Lower lobe of right lung (tissue), 2 donors: ENCODE results near the gene BRINP2. TPM values are rescaled to one million over a fixed set of nuclear protein-coding genes. Genes with fewer than 3 reads are reported as not detected.

Experiments used
- ATAC-seq, 2 donors: fragments of 200-7000 bp; cut with Tn5 transposase; one replicate each; pipeline ENCODE4 v1.9.1; 2020 to 2022; ENCODE audit warnings: mild to moderate bottlenecking in 2 of 2, moderate library complexity in 2 of 2
- DNase-seq: peaks from one replicate; pipeline ENCODE4 v3.0.0-alpha.2; 2020
- H3K27ac ChIP-seq: fragments of 200-600 bp; one replicate; pipeline ENCODE4 v1.8.0; 2022
- H3K27me3 ChIP-seq: fragments of 200-600 bp; one replicate; pipeline ENCODE4 v1.8.0; 2022; ENCODE audit warnings: low read depth
- H3K36me3 ChIP-seq: fragments of 200-600 bp; one replicate; pipeline ENCODE4 v1.8.0; 2022; ENCODE audit warnings: mild to moderate bottlenecking
- H3K4me1 ChIP-seq: fragments of 200-600 bp; one replicate; pipeline ENCODE4 v1.8.0; 2022
- H3K4me3 ChIP-seq: fragments of 200-600 bp; one replicate; pipeline ENCODE4 v1.8.0; 2022; ENCODE audit warnings: mild to moderate bottlenecking
- H3K9me3 ChIP-seq: fragments of 200-600 bp; one replicate; pipeline ENCODE4 v1.8.0; 2022
- intact Hi-C: fragments of 100-400 bp; cut with DNase I; formaldehyde crosslinking; loops from one replicate; pipeline ENCODE4 v1.11.0; 2022
- total RNA-seq: library from RNA; stranded (reverse); fragmentation: NEBNext Ultra II Directional; extraction: Animal tissue kit (Norgen Biotek cat#: 25700); gene quantifications from one replicate; pipeline ENCODE4 v1.2.1, GENCODE V29; 2021
- TF ChIP-seq, protein P1 (sequence below): fragments of 200-600 bp; IDR thresholded peaks from one replicate; pipeline ENCODE4 v1.8.0; 2022; ENCODE audit warnings: antibody characterized with exemption, mild to moderate bottlenecking
- donor health status: DM: no; HTN: yes; CAD: no; lungs with severe emphysema.

Gene BRINP2
- total RNA-seq, 1 donor from 2014 or later, result not detected

DNA sequence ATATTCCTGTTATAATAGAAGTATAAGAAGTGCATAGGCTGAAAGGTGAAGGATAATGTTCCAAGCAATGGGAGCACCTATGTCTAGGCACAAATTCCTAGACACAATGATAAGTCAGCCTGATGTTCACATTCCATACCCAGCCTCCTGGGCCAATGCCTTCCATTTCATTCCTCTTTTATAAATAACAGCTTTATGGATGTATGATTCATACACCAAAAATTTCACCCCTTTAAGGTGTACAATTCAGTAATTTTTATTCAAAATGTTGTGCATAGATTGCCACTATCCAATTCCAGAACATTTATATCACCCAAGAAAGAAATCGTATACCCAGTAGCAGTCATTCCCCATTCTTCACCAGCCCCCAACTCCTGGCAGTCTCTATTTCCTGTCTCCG, 118.8 kb downstream of the BRINP2 start:
- Histone ChIP-seq H3K36me3 (no peaks in the 10 kb centered on the region), H3K27ac (no peak overlapping the region), H3K27me3 (no peaks in the 10 kb centered on the region), H3K4me3 (no peak overlapping the region), H3K4me1 (no peaks in the 10 kb centered on the region), H3K9me3 (no peaks in the 10 kb centered on the region)
- DNase-seq, result no peak
- intact Hi-C loops, result no loop called here
- TF ChIP-seq, protein P1, sequence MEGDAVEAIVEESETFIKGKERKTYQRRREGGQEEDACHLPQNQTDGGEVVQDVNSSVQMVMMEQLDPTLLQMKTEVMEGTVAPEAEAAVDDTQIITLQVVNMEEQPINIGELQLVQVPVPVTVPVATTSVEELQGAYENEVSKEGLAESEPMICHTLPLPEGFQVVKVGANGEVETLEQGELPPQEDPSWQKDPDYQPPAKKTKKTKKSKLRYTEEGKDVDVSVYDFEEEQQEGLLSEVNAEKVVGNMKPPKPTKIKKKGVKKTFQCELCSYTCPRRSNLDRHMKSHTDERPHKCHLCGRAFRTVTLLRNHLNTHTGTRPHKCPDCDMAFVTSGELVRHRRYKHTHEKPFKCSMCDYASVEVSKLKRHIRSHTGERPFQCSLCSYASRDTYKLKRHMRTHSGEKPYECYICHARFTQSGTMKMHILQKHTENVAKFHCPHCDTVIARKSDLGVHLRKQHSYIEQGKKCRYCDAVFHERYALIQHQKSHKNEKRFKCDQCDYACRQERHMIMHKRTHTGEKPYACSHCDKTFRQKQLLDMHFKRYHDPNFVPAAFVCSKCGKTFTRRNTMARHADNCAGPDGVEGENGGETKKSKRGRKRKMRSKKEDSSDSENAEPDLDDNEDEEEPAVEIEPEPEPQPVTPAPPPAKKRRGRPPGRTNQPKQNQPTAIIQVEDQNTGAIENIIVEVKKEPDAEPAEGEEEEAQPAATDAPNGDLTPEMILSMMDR, result no peak
- ATAC-seq, result no peak

DNA sequence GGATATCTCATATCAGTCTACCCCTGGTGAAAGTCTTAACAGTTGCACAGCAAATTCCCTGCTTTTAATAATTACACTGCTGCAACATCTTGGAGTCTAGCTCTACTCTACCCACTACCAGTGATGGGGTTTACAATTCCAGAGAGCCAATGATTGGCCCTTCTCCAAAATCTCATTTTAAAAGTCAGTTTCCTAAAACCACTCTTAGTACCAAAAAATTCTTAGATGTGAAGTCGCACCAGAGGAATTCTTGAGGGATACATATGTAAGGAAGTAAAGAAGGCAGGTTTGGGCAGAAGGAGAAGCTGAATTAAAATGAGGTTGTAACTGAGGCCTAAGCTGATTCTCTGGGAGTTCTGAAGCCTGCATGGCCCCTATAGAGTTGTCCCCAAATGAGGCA, 129.7 kb downstream of the BRINP2 start:
- Histone ChIP-seq H3K4me3 (no peak overlapping the region), H3K36me3 (no peaks in the 10 kb centered on the region), H3K4me1 (no peaks in the 10 kb centered on the region), H3K27ac (no peak overlapping the region), H3K27me3 (no peaks in the 10 kb centered on the region), H3K9me3 (no peaks in the 10 kb centered on the region)
- intact Hi-C loops, result no loop called here
- DNase-seq (no peak), ATAC-seq (no peak)
- TF ChIP-seq, protein P1, result no peak

DNA sequence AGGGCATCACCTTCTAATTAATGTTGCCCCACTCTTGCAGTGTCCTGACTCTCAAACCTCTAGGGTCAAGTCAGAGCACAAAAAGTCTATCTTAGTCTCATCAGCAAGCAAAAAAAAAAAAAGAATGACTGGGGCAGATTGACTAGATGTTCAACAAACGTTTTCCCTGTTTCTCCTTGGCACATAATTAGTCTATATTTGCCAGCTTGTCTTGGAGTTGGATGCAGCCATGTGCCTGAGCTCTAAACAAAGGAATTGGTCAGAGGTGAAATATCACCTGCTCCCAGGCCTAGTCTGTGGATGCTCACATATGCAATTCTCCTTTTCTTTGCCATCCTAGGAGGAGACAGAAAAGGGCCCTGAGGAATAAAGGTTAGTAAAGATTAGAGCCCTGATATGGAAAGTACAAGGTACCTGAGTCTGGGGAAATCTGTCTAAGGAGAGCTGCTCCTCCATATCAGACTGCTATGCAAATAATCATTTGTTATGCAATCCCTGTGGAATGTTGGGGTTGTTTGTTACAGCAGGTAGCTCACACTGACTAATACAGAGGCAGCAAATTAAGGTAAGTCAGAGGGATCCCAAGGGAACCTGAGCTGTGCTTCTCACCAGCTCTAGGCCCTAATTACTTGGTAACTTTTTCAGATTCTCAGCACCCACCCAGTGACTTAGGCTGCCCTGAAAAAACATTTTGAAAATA, 130.8 kb downstream of the BRINP2 start:
- H3K27ac ChIP-seq, result no peak overlapping the region
- H3K9me3 ChIP-seq, result no peaks in the 10 kb centered on the region
- H3K36me3 ChIP-seq, result no peaks in the 10 kb centered on the region
- no peak for DNase-seq
- no peak overlapping the region for H3K4me3 ChIP-seq
- no peaks in the 10 kb centered on the region for H3K4me1 ChIP-seq
- TF ChIP-seq, protein P1, result no peak
- ATAC-seq, result no peak
- intact Hi-C loops, result no loop called here
- H3K27me3 ChIP-seq, result no peaks in the 10 kb centered on the region

DNA sequence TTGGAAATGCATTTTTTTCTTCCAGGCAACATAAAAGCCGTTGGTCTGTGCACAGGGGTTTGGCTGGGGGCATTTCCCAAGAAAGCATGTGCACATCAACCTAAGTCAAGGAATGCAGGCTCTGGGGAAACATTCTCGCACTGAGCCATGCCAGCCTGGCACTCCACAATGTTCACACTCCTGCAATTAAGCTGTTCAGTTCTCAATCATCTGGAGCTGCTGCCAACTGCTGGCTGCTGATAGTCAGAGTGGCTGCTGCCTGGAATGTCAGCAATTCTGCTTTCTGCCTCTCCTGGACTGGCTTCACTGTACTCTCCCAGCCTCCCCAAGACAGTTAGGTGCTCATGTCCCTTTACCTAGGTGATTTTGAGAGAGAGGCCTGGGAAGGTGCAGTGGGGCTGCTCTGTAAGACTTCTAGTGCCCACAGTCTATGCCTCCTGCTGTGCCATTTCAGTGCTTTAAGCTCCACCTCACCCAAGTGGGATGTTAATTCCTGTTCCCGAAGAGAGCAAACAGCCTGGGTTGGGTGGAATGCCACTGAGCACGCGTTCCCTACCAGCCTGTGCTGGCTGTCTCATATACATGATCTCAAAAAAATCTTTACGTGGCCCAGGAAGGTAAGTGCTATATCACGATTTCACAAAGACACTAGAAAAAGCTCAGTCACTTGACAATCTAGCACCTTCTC, 131.7 kb downstream of the BRINP2 start:
- intact Hi-C loops, result no loop called here
- Histone ChIP-seq H3K4me3 (no peak overlapping the region), H3K27ac (no peak overlapping the region), H3K4me1 (no peaks in the 10 kb centered on the region), H3K27me3 (no peaks in the 10 kb centered on the region), H3K36me3 (no peaks in the 10 kb centered on the region), H3K9me3 (no peaks in the 10 kb centered on the region)
- peak; percentile 53 for DNase-seq
- ATAC-seq, result peak; percentile 80 to 87
- TF ChIP-seq, protein P1, result no peak

DNA sequence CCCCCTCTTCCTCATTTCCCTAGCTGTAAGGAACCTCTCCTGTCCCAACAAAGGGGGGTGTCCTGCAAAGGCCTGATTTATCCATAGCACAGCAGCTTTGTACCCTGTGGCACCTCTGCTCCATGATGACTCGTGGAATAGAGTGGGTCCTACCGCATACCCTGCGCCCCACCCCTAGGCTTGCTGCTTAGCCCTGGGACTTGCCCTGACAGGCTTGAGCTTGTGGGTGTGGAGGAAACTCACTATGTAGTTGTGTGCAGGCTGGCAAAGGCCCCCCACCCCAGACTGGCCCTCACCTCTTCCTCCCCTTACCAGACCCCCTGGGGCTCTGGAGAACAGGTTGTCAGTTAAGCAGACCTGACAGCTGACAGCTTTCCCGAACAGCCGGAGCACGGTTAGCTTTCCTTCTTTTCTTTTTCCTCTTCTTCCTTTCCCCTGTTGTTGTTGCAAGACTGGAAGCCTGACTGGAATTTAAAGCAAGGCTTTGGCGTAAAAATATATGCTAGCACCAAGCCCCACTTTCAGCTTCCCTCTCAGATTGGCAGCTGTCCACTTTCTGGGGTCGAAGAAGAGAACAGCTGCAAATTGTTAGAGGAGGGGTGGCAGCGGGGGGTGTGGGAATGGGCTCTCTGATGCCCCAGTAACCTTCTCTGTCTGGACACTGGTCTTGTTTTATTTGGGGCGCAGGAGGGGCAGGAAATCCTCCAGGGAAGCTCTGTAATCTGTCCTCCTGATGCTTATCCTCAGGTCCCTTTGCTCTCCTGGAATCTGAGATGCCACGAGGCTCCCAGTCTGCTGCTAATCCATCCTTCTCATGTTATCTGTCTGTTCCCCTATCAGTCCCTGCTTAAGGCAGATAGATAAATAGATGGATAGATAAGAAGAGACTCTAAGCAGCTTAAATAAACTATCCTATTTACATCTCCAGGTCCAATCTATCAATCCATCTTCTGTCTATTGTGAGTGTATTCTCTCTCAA, 134.6 kb downstream of the BRINP2 start:
- no peak overlapping the region for H3K27ac ChIP-seq
- H3K36me3 ChIP-seq, result no peaks in the 10 kb centered on the region
- ATAC-seq, result no peak
- H3K4me3 ChIP-seq, result no peak overlapping the region
- no peaks in the 10 kb centered on the region for H3K9me3 ChIP-seq
- TF ChIP-seq, protein P1, result no peak
- H3K4me1 ChIP-seq, result no peaks in the 10 kb centered on the region
- no peaks in the 10 kb centered on the region for H3K27me3 ChIP-seq
- no peak for DNase-seq
- intact Hi-C loops, result no loop called here
